Measurements from ENCODE around the gene FGFRL1. TPM values are rescaled to one million over a fixed set of nuclear protein-coding genes. Genes with fewer than 3 reads are reported as not detected.
A peak's percentile ranks its signal among the peaks of the same experiment; 100 is the strongest.

Gene FGFRL1
- polyA plus RNA-seq, 1 donor from 2014 or later: 0.97 TPM

GRCh38 chr4:1011666-1012033, 224 bp downstream of the FGFRL1 start:
- H3K27ac ChIP-seq (ENCODE audit: low read length): no peak overlapping the region
- no peak overlapping the region for H3K4me3 ChIP-seq (ENCODE audit: low read length)
- H3K27me3 ChIP-seq (ENCODE audit: insufficient read depth, low read depth, low read length): peaks cover 37% of the 10 kb centered on the region
- H3K9me2 ChIP-seq (ENCODE audit: insufficient read depth, low read length): no peaks in the 10 kb centered on the region
- no peaks in the 10 kb centered on the region for H3K36me3 ChIP-seq (ENCODE audit: insufficient read depth, low read length)
- H3K9ac ChIP-seq (ENCODE audit: low read length): no peak overlapping the region
- H3K4me2 ChIP-seq (ENCODE audit: low read length): no peak overlapping the region
- no peaks in the 10 kb centered on the region for H3F3A ChIP-seq (ENCODE audit: insufficient read depth, low read length, poor library complexity, severe bottlenecking)
- no peak overlapping the region for H2AFZ ChIP-seq (ENCODE audit: low read depth, low read length)
- TF ChIP-seq TAF1 (IDR thresholded peaks at IDR 0.05; ENCODE audit: low read depth) (no peak), CTCF (IDR thresholded peaks at IDR 0.05; ENCODE audit: poor library complexity, severe bottlenecking) (no peak), EP300 (conservative IDR thresholded peaks at IDR 0.05; ENCODE audit: poor library complexity, severe bottlenecking) (no peak), SMC3 (conservative IDR thresholded peaks at IDR 0.05; ENCODE audit: poor library complexity) (no peak)
- H4K20me1 ChIP-seq (ENCODE audit: insufficient read depth): no peaks in the 10 kb centered on the region
- H3K79me2 ChIP-seq (replicated peaks; ENCODE audit: insufficient read depth, low read length): no peaks in the 10 kb centered on the region
- no peaks in the 10 kb centered on the region for H3K9me3 ChIP-seq (ENCODE audit: low read length)

DNA sequence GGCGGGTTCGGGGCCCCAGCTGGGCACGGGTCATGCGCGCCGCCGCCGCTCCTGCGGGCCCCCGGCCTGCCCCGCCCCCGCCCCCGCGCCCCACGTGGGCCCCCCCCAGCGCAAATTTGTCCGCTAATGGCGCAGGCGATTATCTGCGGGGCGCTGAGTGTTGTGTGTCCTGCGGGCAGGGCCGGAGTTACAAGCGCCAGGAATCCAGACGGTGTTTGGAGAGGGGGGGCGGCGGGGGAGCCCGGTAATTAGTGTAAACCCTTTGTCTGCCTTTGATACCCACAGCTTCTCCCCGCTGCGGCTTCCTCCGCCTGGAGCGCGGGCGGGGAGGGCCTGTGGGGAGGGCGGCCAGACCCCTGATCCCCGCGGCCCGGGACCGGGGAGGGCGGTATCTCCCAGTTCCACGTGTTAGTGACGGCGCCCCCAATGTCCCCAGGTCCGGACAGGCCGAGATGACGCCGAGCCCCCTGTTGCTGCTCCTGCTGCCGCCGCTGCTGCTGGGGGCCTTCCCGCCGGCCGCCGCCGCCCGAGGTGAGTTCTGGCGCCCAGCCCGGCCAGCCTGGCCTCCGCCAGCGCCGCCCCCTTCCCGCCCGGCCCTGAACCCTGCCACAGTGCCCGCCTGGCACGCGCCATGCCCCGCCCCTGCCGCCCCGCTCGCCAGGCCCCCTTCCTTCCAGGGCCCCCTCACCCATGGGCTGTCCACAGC, 761 bp downstream of the FGFRL1 start:
- H3K27ac ChIP-seq (ENCODE audit: low read length): no peak overlapping the region
- no peak overlapping the region for H3K9ac ChIP-seq (ENCODE audit: low read length)

More for the DNA sequence above, 761 bp downstream of the FGFRL1 start:
- no peaks in the 10 kb centered on the region for H3F3A ChIP-seq (ENCODE audit: insufficient read depth, low read length, poor library complexity, severe bottlenecking)
- H3K9me2 ChIP-seq (ENCODE audit: insufficient read depth, low read length): no peaks in the 10 kb centered on the region
- peaks cover 32% of the 10 kb centered on the region for H3K27me3 ChIP-seq (ENCODE audit: insufficient read depth, low read depth, low read length)
- H3K36me3 ChIP-seq (ENCODE audit: insufficient read depth, low read length): no peaks in the 10 kb centered on the region
- H3K9me3 ChIP-seq (ENCODE audit: low read length): no peaks in the 10 kb centered on the region
- no peak overlapping the region for H2AFZ ChIP-seq (ENCODE audit: low read depth, low read length)
- TF ChIP-seq EZH2 (IDR thresholded peaks at IDR 0.05; ENCODE audit: borderline replicate concordance, insufficient read depth, low read length, poor library complexity, severe bottlenecking) (peak; percentile 39), CTCF (IDR thresholded peaks at IDR 0.05; ENCODE audit: poor library complexity, severe bottlenecking) (no peak), EP300 (conservative IDR thresholded peaks at IDR 0.05; ENCODE audit: poor library complexity, severe bottlenecking) (no peak), RAD21 (conservative IDR thresholded peaks at IDR 0.05) (no peak), TAF1 (IDR thresholded peaks at IDR 0.05; ENCODE audit: low read depth) (no peak)
- H4K20me1 ChIP-seq (ENCODE audit: insufficient read depth): no peaks in the 10 kb centered on the region
- no peak overlapping the region for H3K4me2 ChIP-seq (ENCODE audit: low read length)
- H3K4me3 ChIP-seq (ENCODE audit: low read length): no peak overlapping the region
- H3K79me2 ChIP-seq (replicated peaks; ENCODE audit: insufficient read depth, low read length): no peaks in the 10 kb centered on the region

Measured in neural cell (in vitro differentiated cells).